Osteocyte (in vitro differentiated cells): ENCODE data around the gene ATG14. TPM values are rescaled to one million over a fixed set of nuclear protein-coding genes. Genes with fewer than 3 reads are reported as not detected.

ENCODE experiments used
- DNase-seq: peaks from one replicate; pipeline ENCODE4 v3.0.0; 2021; ENCODE audit warnings: mixed read lengths; ENCODE audit not compliant: unreplicated experiment; ENCODE audit errors: extremely low spot score
- H3K27ac Mint-ChIP-seq: one replicate; pipeline ENCODE4 v1.8.0; 2021; ENCODE audit warnings: mild to moderate bottlenecking, mixed read lengths; ENCODE audit not compliant: unreplicated experiment
- H3K27me3 Mint-ChIP-seq: one replicate; pipeline ENCODE4 v1.8.0; 2021; ENCODE audit warnings: mixed read lengths; ENCODE audit not compliant: unreplicated experiment
- H3K36me3 Mint-ChIP-seq: one replicate; pipeline ENCODE4 v1.8.0; 2021; ENCODE audit warnings: mixed read lengths; ENCODE audit not compliant: unreplicated experiment
- H3K4me1 Mint-ChIP-seq: one replicate; pipeline ENCODE4 v1.8.0; 2021; ENCODE audit warnings: mixed read lengths; ENCODE audit not compliant: unreplicated experiment
- H3K4me3 Mint-ChIP-seq: one replicate; pipeline ENCODE4 v1.8.0; 2021; ENCODE audit warnings: mild to moderate bottlenecking, moderate library complexity, mixed read lengths; ENCODE audit not compliant: unreplicated experiment
- H3K9me3 Mint-ChIP-seq: one replicate; pipeline ENCODE4 v1.8.0; 2021; ENCODE audit warnings: mixed read lengths; ENCODE audit not compliant: unreplicated experiment
- CTCF ChIP-seq: fragments of 200-600 bp; sonication (generic); IDR thresholded peaks from 2 replicates; pipeline ENCODE4 v1.5.0; 2021; ENCODE audit warnings: antibody characterized with exemption, mild to moderate bottlenecking, moderate library complexity
- total RNA-seq: library from RNA; stranded (reverse); gene quantifications from 2 replicates; pipeline ENCODE4 v1.2.1, GENCODE V29; 2021

ATG14 gene
- total RNA-seq, 1 donor from 2014 or later = 13.8 TPM

- H3K4me1 Mint-ChIP-seq = peaks cover 6% of the 10 kb centered on the region
- DNase-seq = no peak
- no peaks in the 10 kb centered on the region for H3K27me3 Mint-ChIP-seq
- peaks cover 16% of the 10 kb centered on the region for H3K36me3 Mint-ChIP-seq
- TF ChIP-seq CTCF = no peak
- no peak overlapping the region for H3K4me3 Mint-ChIP-seq
- H3K9me3 Mint-ChIP-seq = no peaks in the 10 kb centered on the region
- H3K27ac Mint-ChIP-seq = no peak overlapping the region
Observed at GRCh38 chr14:55361190-55361589, 50.4 kb downstream of the ATG14 start.

- no peak overlapping the region for H3K27ac Mint-ChIP-seq
- no peak for TF ChIP-seq CTCF
- H3K36me3 Mint-ChIP-seq = peaks cover 12% of the 10 kb centered on the region
- H3K4me1 Mint-ChIP-seq = no peaks in the 10 kb centered on the region
- H3K9me3 Mint-ChIP-seq = no peaks in the 10 kb centered on the region
- no peak for DNase-seq
- no peaks in the 10 kb centered on the region for H3K27me3 Mint-ChIP-seq
- H3K4me3 Mint-ChIP-seq = no peak overlapping the region
Observed at GRCh38 chr14:55359307-55359706, 52.3 kb downstream of the ATG14 start.

GRCh38 chr14:55356913-55357312, 54.7 kb downstream of the ATG14 start:
- H3K4me3 Mint-ChIP-seq = no peak overlapping the region
- H3K4me1 Mint-ChIP-seq = no peaks in the 10 kb centered on the region
- no peak for DNase-seq
- no peaks in the 10 kb centered on the region for H3K9me3 Mint-ChIP-seq
- H3K27ac Mint-ChIP-seq = no peak overlapping the region
- H3K27me3 Mint-ChIP-seq = no peaks in the 10 kb centered on the region
- no peak for TF ChIP-seq CTCF
- peaks cover 6% of the 10 kb centered on the region for H3K36me3 Mint-ChIP-seq

- Mint-ChIP-seq H3K4me3 (no peak overlapping the region), H3K4me1 (no peaks in the 10 kb centered on the region), H3K36me3 (peaks cover 7% of the 10 kb centered on the region), H3K27ac (no peak overlapping the region), H3K9me3 (no peaks in the 10 kb centered on the region), H3K27me3 (no peaks in the 10 kb centered on the region)
- no peak for TF ChIP-seq CTCF
- DNase-seq = peak; percentile 40
Observed at GRCh38 chr14:55355922-55356321, 55.7 kb downstream of the ATG14 start.

GRCh38 chr14:55354500-55354899, 57.1 kb downstream of the ATG14 start:
- Mint-ChIP-seq H3K36me3 (peaks cover 12% of the 10 kb centered on the region), H3K27ac (no peak overlapping the region), H3K4me1 (no peaks in the 10 kb centered on the region), H3K4me3 (no peak overlapping the region), H3K27me3 (no peaks in the 10 kb centered on the region), H3K9me3 (no peaks in the 10 kb centered on the region)
- peak; percentile 73 for TF ChIP-seq CTCF
- peak; percentile 79 for DNase-seq
